ENCODE results near the gene ZNF593. TPM values are rescaled to one million over a fixed set of nuclear protein-coding genes. Genes with fewer than 3 reads are reported as not detected.

Gene ZNF593
- total RNA-seq, 1 donor from 2014 or later = 36.2 TPM

DNA sequence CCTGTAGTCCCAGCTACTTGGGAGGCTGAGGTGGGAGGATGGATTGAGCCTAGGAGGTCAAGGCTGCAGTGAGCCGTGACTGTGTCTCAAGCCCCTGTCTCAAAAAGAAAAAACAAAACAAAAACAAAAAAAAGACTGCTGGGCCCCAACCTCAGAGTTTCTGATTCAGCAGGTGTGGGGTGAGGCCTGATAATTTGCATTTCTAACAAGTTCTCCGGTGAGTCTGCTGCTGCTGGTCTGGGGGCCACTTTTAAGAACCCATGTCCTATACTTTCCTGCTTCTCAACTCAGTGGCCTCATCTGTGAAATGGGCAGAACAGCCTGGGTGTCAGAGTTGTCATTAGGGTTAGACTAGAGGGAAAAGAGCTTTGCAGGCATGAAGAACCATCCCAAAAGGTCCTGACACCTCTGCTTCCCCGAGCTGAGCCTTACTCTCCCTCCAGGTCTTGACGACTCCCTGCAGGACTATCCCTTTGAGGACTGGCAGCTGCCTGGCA is 10.3 kb downstream of the ZNF593 start:
- H3K36me3 Mint-ChIP-seq (ENCODE audit: low read depth) = no peaks in the 10 kb centered on the region
- H3K9me3 Mint-ChIP-seq = no peaks in the 10 kb centered on the region
- H3K4me1 Mint-ChIP-seq = peaks cover 4% of the 10 kb centered on the region
- no peak overlapping the region for H3K4me3 Mint-ChIP-seq
- no peaks in the 10 kb centered on the region for H3K27me3 Mint-ChIP-seq (ENCODE audit: low read depth)
- H3K27ac Mint-ChIP-seq (ENCODE audit: unreplicated experiment) = no peak overlapping the region
- TF ChIP-seq, protein P1, sequence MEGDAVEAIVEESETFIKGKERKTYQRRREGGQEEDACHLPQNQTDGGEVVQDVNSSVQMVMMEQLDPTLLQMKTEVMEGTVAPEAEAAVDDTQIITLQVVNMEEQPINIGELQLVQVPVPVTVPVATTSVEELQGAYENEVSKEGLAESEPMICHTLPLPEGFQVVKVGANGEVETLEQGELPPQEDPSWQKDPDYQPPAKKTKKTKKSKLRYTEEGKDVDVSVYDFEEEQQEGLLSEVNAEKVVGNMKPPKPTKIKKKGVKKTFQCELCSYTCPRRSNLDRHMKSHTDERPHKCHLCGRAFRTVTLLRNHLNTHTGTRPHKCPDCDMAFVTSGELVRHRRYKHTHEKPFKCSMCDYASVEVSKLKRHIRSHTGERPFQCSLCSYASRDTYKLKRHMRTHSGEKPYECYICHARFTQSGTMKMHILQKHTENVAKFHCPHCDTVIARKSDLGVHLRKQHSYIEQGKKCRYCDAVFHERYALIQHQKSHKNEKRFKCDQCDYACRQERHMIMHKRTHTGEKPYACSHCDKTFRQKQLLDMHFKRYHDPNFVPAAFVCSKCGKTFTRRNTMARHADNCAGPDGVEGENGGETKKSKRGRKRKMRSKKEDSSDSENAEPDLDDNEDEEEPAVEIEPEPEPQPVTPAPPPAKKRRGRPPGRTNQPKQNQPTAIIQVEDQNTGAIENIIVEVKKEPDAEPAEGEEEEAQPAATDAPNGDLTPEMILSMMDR (conservative IDR thresholded peaks at IDR 0.05) = no peak
- no peak for DNase-seq (ENCODE audit: low read depth, low spot score)

DNA sequence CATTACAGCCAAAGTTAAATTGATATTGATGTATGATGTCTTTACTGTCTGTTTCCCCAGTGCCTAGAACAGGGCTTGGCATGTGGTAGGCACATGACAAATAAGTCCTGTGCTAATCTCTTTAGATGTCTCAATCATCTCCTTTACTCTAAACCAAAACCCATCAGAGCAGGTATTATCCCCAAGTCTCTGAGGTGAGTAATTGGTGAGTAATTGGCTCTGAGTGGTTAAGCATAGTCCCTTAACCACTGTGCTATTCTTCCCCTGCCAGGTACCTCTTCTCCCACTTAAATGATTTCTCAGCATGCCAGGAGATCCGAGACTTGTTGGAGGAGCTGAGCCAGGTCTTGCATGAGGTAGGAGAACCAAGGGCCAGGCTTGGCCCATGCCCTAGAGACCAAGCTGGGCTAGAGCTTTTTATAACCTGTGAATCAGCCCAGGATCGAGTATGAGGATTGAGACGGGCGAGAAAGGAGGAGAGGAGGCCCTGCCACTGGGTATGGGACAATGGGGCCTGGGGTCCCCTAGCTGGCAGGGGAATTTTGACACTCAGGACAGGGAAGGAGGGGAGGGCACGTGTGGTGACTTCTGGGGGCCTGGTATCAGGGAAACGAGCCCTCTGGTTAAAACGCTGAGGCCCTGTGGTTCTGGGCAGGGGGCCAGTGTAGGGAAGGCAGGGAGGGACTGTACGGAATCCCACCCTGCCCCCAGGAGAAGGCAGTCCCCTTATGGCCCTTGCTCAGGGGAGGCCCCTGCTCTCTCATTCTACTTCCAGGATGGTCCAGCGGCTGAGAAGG is 12.1 kb downstream of the ZNF593 start:
- no peaks in the 10 kb centered on the region for H3K36me3 Mint-ChIP-seq (ENCODE audit: low read depth)
- H3K4me3 Mint-ChIP-seq = no peak overlapping the region
- no peaks in the 10 kb centered on the region for H3K27me3 Mint-ChIP-seq (ENCODE audit: low read depth)
- DNase-seq (ENCODE audit: low read depth, low spot score) = no peak
- TF ChIP-seq, protein P1 (conservative IDR thresholded peaks at IDR 0.05) = no peak
- no peaks in the 10 kb centered on the region for H3K9me3 Mint-ChIP-seq
- no peak overlapping the region for H3K27ac Mint-ChIP-seq (ENCODE audit: unreplicated experiment)
- H3K4me1 Mint-ChIP-seq = peaks cover 4% of the 10 kb centered on the region

DNA sequence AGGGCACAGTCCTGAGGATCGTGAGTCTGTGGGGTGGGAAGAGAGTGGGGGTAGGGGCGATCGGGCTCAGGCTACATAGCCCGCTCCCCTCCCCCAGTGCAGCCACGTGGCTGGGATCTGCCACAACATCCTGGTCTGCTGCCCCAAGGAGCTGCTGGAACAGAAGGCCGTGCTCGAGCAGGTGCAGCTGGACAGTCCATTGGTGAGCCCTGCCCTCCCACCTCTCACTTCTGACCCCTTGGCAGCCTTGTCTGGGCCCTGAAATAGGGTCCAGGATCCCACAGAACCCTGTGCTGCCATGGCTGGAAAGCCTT is 12.6 kb downstream of the ZNF593 start:
- Mint-ChIP-seq H3K27ac (ENCODE audit: unreplicated experiment) (no peak overlapping the region), H3K4me1 (peaks cover 4% of the 10 kb centered on the region), H3K36me3 (ENCODE audit: low read depth) (no peaks in the 10 kb centered on the region), H3K27me3 (ENCODE audit: low read depth) (no peaks in the 10 kb centered on the region), H3K4me3 (no peak overlapping the region), H3K9me3 (no peaks in the 10 kb centered on the region)
- TF ChIP-seq, protein P1 (conservative IDR thresholded peaks at IDR 0.05) = no peak
- DNase-seq (ENCODE audit: low read depth, low spot score) = no peak

DNA sequence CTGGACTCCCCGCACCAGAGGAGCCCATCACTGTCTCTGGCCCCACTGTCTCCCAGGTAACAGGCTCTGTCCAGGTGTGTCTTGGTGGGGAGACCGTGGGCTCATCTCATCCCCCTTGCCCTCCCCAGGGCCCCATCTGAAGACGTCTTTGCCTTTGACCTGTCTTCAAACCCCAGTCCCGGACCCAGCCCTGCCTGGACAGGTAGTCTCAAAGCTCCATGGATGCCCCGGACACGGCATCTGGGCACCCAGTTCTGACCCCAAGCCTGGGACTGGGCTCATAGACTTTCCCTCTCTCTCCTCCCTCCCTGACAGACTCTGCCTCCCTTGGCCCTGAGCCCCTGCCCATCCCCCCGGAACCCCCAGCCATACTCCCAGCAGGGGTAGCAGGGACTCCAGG is 14.4 kb downstream of the ZNF593 start:
- TF ChIP-seq, protein P1 (conservative IDR thresholded peaks at IDR 0.05) = no peak
- Mint-ChIP-seq H3K36me3 (ENCODE audit: low read depth) (no peaks in the 10 kb centered on the region), H3K9me3 (no peaks in the 10 kb centered on the region), H3K27me3 (ENCODE audit: low read depth) (no peaks in the 10 kb centered on the region), H3K4me1 (no peaks in the 10 kb centered on the region), H3K4me3 (no peak overlapping the region), H3K27ac (ENCODE audit: unreplicated experiment) (no peak overlapping the region)
- DNase-seq (ENCODE audit: low read depth, low spot score) = no peak

DNA sequence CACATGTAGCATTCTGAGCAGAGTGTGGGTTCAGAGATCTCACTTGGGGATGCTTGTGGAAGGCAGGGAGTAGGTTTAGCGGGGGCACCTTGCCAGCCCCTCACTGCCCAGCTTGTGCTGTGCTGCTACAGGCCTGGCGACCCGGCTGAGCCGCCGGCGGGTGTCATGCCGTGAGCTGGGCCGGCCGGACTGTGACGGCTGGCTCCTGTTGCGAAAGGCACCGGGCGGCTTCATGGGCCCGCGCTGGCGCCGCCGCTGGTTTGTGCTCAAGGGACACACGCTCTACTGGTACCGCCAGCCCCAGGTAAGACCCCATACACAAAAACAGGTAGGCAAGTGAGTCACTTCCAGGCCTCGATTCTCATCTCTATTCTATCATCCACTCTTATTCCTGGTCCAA is 15.2 kb downstream of the ZNF593 start:
- Mint-ChIP-seq H3K27me3 (ENCODE audit: low read depth) (no peaks in the 10 kb centered on the region), H3K27ac (ENCODE audit: unreplicated experiment) (no peak overlapping the region), H3K9me3 (no peaks in the 10 kb centered on the region), H3K36me3 (ENCODE audit: low read depth) (no peaks in the 10 kb centered on the region), H3K4me3 (no peak overlapping the region), H3K4me1 (peaks cover 4% of the 10 kb centered on the region)
- DNase-seq (ENCODE audit: low read depth, low spot score) = no peak
- TF ChIP-seq, protein P1 (conservative IDR thresholded peaks at IDR 0.05) = no peak

Measured in neural crest cell (in vitro differentiated cells).